PFSK-1 (cell line): ENCODE data around the gene IL17D.

ENCODE experiments used
- FOXP2 ChIP-seq: optimal IDR thresholded peaks from 2 replicates; pipeline ENCODE3; 2011; ENCODE audit warnings: borderline replicate concordance, control low read depth, inconsistent platforms; ENCODE audit not compliant: insufficient read depth; ENCODE audit errors: extremely low read length, extremely low read depth
- POLR2AphosphoS5 ChIP-seq: IDR thresholded peaks from 2 replicates; pipeline ENCODE4 v1.6.1; 2012; ENCODE audit warnings: low read depth, mild to moderate bottlenecking, control low read depth, low read length, moderate library complexity
- SIN3A ChIP-seq: IDR thresholded peaks from 2 replicates; pipeline ENCODE4 v1.6.1; 2012; ENCODE audit warnings: mild to moderate bottlenecking, low read length, moderate library complexity, borderline replicate concordance; ENCODE audit not compliant: insufficient read depth
- TAF1 ChIP-seq: IDR thresholded peaks from 2 replicates; pipeline ENCODE4 v1.6.1; 2012; ENCODE audit warnings: low read length, control low read depth, borderline replicate concordance; ENCODE audit not compliant: insufficient read depth
- TF ChIP-seq, protein P1 (sequence below), 2 experiments: IDR thresholded peaks; 2 replicates each; pipeline versions ENCODE4 v1.6.1 to v1.8.0; 2011 to 2012; ENCODE audit warnings: low read depth in 2 of 2, low read length in 2 of 2, control low read depth in 1 of 2, inconsistent platforms in 1 of 2, mild to moderate bottlenecking in 1 of 2, moderate library complexity in 1 of 2; ENCODE audit not compliant: insufficient read depth in 1 of 2

The IL17D gene

DNA sequence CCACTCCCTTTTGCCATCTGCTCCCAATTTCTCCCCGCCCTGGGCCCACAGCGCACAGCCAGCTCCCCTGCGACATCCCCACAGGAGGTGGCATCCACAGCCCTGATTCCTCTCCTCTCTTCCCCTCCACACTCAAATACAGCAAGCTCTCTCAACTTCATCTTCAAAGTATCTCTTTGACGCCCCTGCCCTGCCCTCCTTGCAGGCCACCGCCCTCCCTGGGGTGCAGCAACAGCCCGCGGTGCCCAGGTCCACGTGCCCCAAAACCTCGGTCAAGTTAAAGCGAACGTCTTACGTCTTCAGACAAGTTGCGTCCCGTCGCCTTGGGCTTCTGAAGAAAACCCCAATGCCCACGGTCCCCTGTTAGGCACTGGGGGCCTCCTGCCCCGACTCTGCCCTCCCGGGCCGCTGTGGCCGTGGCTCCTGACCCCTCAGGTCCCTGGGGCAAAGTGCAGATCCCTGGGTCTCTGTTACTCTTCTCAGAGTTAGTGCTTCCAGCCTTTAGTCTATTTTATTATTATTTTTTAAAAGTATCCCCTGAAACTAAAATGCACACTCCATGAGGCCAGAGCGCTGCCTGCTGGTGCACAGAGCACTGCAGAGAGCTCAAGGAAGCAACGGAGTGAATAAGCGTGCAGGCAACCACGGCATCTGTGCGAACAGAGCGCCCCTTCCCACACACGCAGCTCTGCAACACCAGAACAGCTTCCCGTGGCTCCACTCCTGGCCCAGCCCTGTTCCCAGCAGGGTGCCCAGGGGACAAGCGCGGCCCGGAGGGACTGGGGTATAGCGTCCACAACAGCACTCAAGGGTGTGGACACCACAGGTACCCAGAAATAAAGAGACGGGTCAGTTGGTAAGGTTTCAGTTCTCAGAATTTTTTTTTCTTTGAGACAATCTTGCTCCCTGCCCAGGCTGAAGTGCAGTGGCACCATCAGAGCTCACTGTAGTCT is 26.4 kb downstream of the IL17D start:
- TF ChIP-seq FOXP2 = no peak
- TF ChIP-seq, protein P1, sequence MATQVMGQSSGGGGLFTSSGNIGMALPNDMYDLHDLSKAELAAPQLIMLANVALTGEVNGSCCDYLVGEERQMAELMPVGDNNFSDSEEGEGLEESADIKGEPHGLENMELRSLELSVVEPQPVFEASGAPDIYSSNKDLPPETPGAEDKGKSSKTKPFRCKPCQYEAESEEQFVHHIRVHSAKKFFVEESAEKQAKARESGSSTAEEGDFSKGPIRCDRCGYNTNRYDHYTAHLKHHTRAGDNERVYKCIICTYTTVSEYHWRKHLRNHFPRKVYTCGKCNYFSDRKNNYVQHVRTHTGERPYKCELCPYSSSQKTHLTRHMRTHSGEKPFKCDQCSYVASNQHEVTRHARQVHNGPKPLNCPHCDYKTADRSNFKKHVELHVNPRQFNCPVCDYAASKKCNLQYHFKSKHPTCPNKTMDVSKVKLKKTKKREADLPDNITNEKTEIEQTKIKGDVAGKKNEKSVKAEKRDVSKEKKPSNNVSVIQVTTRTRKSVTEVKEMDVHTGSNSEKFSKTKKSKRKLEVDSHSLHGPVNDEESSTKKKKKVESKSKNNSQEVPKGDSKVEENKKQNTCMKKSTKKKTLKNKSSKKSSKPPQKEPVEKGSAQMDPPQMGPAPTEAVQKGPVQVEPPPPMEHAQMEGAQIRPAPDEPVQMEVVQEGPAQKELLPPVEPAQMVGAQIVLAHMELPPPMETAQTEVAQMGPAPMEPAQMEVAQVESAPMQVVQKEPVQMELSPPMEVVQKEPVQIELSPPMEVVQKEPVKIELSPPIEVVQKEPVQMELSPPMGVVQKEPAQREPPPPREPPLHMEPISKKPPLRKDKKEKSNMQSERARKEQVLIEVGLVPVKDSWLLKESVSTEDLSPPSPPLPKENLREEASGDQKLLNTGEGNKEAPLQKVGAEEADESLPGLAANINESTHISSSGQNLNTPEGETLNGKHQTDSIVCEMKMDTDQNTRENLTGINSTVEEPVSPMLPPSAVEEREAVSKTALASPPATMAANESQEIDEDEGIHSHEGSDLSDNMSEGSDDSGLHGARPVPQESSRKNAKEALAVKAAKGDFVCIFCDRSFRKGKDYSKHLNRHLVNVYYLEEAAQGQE (IDR thresholded peaks at IDR 0.05; ENCODE audit: insufficient read depth in 1 of 2, low read depth in 2 of 2, low read length in 2 of 2) = no peak
- TF ChIP-seq SIN3A = no peak
- no peak for TF ChIP-seq TAF1
- TF ChIP-seq POLR2AphosphoS5 = no peak

GRCh38 chr13:20738616-20739015 is 35.1 kb downstream of the IL17D start:
- TF ChIP-seq FOXP2 = no peak
- TF ChIP-seq POLR2AphosphoS5 = no peak
- TF ChIP-seq TAF1 = no peak
- TF ChIP-seq, protein P1 (IDR thresholded peaks at IDR 0.05; ENCODE audit: insufficient read depth in 1 of 2, low read depth in 2 of 2, low read length in 2 of 2) = no peak
- no peak for TF ChIP-seq SIN3A

- TF ChIP-seq SIN3A = no peak
- TF ChIP-seq, protein P1 (IDR thresholded peaks at IDR 0.05; ENCODE audit: insufficient read depth in 1 of 2, low read depth in 2 of 2, low read length in 2 of 2) = no peak
- no peak for TF ChIP-seq TAF1
- no peak for TF ChIP-seq FOXP2
- TF ChIP-seq POLR2AphosphoS5 = no peak
Measured at GRCh38 chr13:20740021-20740420, 36.5 kb downstream of the IL17D start.

GRCh38 chr13:20749377-20749776 is 45.9 kb downstream of the IL17D start:
- TF ChIP-seq FOXP2 = no peak
- no peak for TF ChIP-seq POLR2AphosphoS5
- TF ChIP-seq, protein P1 (IDR thresholded peaks at IDR 0.05; ENCODE audit: insufficient read depth in 1 of 2, low read depth in 2 of 2, low read length in 2 of 2) = no peak
- no peak for TF ChIP-seq SIN3A
- no peak for TF ChIP-seq TAF1
